HG02763 (cell line): ENCODE data around the gene HYCC2.
"Not testable (repeated sequence)": the region's sequence is repeated elsewhere in the genome, so short reads cannot be mapped to it uniquely, and the experiment has no call there.

ENCODE experiments used
- ATAC-seq: cut with Tn5 transposase; IDR thresholded peaks from one replicate; pipeline ENCODE4 v1.9.1; 2021; ENCODE audit warnings: mild to moderate bottlenecking, moderate library complexity; ENCODE audit not compliant: unreplicated experiment

HYCC2 gene

GRCh38 chr2:201071479-201072200, at the start of gene HYCC2, which contains the start of gene NDUFB3:
HYCC2 (minus strand) TSS chr2:201071671; CDS start chr2:201024009, 47,662 bp downstream.
NDUFB3 (plus strand) TSS chr2:201072001; CDS start chr2:201078883, 6,882 bp downstream.
- ATAC-seq = peak; percentile 98

GRCh38 chr2:201118961-201119854, 47.7 kb upstream of the HYCC2 start:
- ATAC-seq = no peak

GRCh38 chr2:201118121-201118960, 46.9 kb upstream of the HYCC2 start:
- ATAC-seq = peak; percentile 43

GRCh38 chr2:201117735-201118094, 46.2 kb upstream of the HYCC2 start:
- ATAC-seq = not testable (repeated sequence)

- ATAC-seq = no peak
These were observed 45.7 kb upstream of the HYCC2 start for GRCh38 chr2:201116959-201117734.

GRCh38 chr2:201116115-201116958, 44.9 kb upstream of the HYCC2 start, which contains the start of gene CFLAR:
CFLAR (plus strand) TSS chr2:201116164; CDS start chr2:201129866, 13,702 bp downstream.
- peak; percentile 35 for ATAC-seq

GRCh38 chr2:201114846-201115245, 43.4 kb upstream of the HYCC2 start:
- ATAC-seq = no peak

- no peak for ATAC-seq
These were observed 42.9 kb upstream of the HYCC2 start for GRCh38 chr2:201114350-201114749.

- no peak for ATAC-seq
These were observed 39.6 kb upstream of the HYCC2 start for GRCh38 chr2:201111096-201111495.

- ATAC-seq = no peak
These were observed 39.1 kb upstream of the HYCC2 start for GRCh38 chr2:201110615-201111014.

- no peak for ATAC-seq
These were observed 37.7 kb upstream of the HYCC2 start for GRCh38 chr2:201109186-201109585.

- no peak for ATAC-seq
These were observed 36.9 kb upstream of the HYCC2 start for GRCh38 chr2:201108341-201108740.

GRCh38 chr2:201107624-201108023, 36.2 kb upstream of the HYCC2 start:
- ATAC-seq = no peak

- ATAC-seq = no peak
These were observed 34.3 kb upstream of the HYCC2 start for GRCh38 chr2:201105759-201106158.

- no peak for ATAC-seq
These were observed 29.0 kb upstream of the HYCC2 start for GRCh38 chr2:201100497-201100896.

- ATAC-seq = no peak
These were observed 22.1 kb upstream of the HYCC2 start for GRCh38 chr2:201093573-201093972.

- no peak for ATAC-seq
These were observed 19.1 kb upstream of the HYCC2 start for GRCh38 chr2:201090574-201090973.

GRCh38 chr2:201084863-201085262, 13.4 kb upstream of the HYCC2 start:
- ATAC-seq = no peak

GRCh38 chr2:201074996-201075395, 3.5 kb upstream of the HYCC2 start:
- no peak for ATAC-seq
